Kasumi-1 (cell line): ENCODE data around the gene UQCRHL.

Experiments used
- DNase-seq, 2 experiments: peaks; one replicate each; lab custom pipeline; 2025; lab: John Stamatoyannopoulos, UW

Gene UQCRHL

GRCh38 chr1:15797614-15798390 lies 9.6 kb downstream of the UQCRHL start:
- no peak for DNase-seq

GRCh38 chr1:15796086-15796462 lies 11.4 kb downstream of the UQCRHL start:
- no peak for DNase-seq

GRCh38 chr1:15788624-15789301 lies 18.7 kb downstream of the UQCRHL start:
- DNase-seq: peak; percentile 33 to 39

- DNase-seq: no peak
Observed at GRCh38 chr1:15786581-15786980, 20.9 kb downstream of the UQCRHL start.

- no peak for DNase-seq
Observed at GRCh38 chr1:15785683-15786082, 21.8 kb downstream of the UQCRHL start.

GRCh38 chr1:15777909-15778707 lies 29.3 kb downstream of the UQCRHL start:
- no peak for DNase-seq

- no peak for DNase-seq
Observed at GRCh38 chr1:15775706-15776105, 31.7 kb downstream of the UQCRHL start.

GRCh38 chr1:15771836-15772515 lies 35.5 kb downstream of the UQCRHL start:
- DNase-seq: no peak

- no peak for DNase-seq
Observed at GRCh38 chr1:15770313-15770962, 37.0 kb downstream of the UQCRHL start.

GRCh38 chr1:15768388-15768787 lies 39.1 kb downstream of the UQCRHL start:
- no peak for DNase-seq

- DNase-seq: no peak
Observed at GRCh38 chr1:15767941-15768340, 39.5 kb downstream of the UQCRHL start.

- no peak for DNase-seq
Observed at GRCh38 chr1:15765495-15766194, 41.8 kb downstream of the UQCRHL start.

- no peak for DNase-seq
Observed at GRCh38 chr1:15764890-15765289, 42.6 kb downstream of the UQCRHL start.

- DNase-seq: no peak
Observed at GRCh38 chr1:15764269-15764764, 43.1 kb downstream of the UQCRHL start.

GRCh38 chr1:15762546-15762945 lies 44.9 kb downstream of the UQCRHL start:
- DNase-seq: no peak

- no peak for DNase-seq
Observed at GRCh38 chr1:15761366-15762128, 45.9 kb downstream of the UQCRHL start.

GRCh38 chr1:15760520-15761211 lies 46.8 kb downstream of the UQCRHL start:
- DNase-seq: no peak

GRCh38 chr1:15758953-15759661 lies 48.3 kb downstream of the UQCRHL start:
- no peak for DNase-seq
